Myocyte (in vitro differentiated cells): Measurements from ENCODE around the gene CLVS2. TPM values are rescaled to one million over a fixed set of nuclear protein-coding genes. Genes with fewer than 3 reads are reported as not detected.

Experiments used
- total RNA-seq: library from RNA; depleted of rRNA; stranded (reverse); fragments of >200 nt; gene quantifications from 2 replicates; pipeline ENCODE4 v1.2.3, GENCODE V29; 2014

Gene CLVS2
- total RNA-seq, 1 donor from 2014 or later = not detected

Other genes starting within 250 kb of the CLVS2 start
- gene FABP7, start 216.5 kb upstream of the CLVS2 start, total RNA-seq = not detected in 2 replicates
- gene SMPDL3A, start 207.0 kb upstream of the CLVS2 start, total RNA-seq = 8.2 and 13.6 TPM in 2 replicates